Spleen (tissue), 7 donors: Measurements from ENCODE around the gene TTC38.

ENCODE experiments used
- POLR2AphosphoS5 ChIP-seq, 3 donors: sonication (generic); formaldehyde crosslinking; IDR thresholded peaks; one replicate each; pipeline ENCODE4 v1.5.1; 2017; ENCODE audit warnings: antibody characterized with exemption in 3 of 3
- TF ChIP-seq, protein P1 (sequence below), 11 experiments: fragments of 200-600 bp in 7 of 11; fragments of 450-650 bp in 4 of 11; sonication (generic) in 4 of 11; IDR thresholded peaks in 8 of 11; conservative IDR thresholded peaks in 3 of 11; 1 replicate in 7 of 11; 2 replicates in 4 of 11; pipeline versions ENCODE4 v1.4.0 to v1.8.0; 2016 to 2021; ENCODE audit warnings: antibody characterized with exemption in 11 of 11, inconsistent platforms in 4 of 11, mild to moderate bottlenecking in 1 of 11
- donor health status: DM: no; HTN: no; CAD: no; lungs with moderate emphysema.
- donor health status: DM: no; HTN: no; CAD: no.
- donor health status: DM: no; HTN: no; CAD: no.

DNA sequence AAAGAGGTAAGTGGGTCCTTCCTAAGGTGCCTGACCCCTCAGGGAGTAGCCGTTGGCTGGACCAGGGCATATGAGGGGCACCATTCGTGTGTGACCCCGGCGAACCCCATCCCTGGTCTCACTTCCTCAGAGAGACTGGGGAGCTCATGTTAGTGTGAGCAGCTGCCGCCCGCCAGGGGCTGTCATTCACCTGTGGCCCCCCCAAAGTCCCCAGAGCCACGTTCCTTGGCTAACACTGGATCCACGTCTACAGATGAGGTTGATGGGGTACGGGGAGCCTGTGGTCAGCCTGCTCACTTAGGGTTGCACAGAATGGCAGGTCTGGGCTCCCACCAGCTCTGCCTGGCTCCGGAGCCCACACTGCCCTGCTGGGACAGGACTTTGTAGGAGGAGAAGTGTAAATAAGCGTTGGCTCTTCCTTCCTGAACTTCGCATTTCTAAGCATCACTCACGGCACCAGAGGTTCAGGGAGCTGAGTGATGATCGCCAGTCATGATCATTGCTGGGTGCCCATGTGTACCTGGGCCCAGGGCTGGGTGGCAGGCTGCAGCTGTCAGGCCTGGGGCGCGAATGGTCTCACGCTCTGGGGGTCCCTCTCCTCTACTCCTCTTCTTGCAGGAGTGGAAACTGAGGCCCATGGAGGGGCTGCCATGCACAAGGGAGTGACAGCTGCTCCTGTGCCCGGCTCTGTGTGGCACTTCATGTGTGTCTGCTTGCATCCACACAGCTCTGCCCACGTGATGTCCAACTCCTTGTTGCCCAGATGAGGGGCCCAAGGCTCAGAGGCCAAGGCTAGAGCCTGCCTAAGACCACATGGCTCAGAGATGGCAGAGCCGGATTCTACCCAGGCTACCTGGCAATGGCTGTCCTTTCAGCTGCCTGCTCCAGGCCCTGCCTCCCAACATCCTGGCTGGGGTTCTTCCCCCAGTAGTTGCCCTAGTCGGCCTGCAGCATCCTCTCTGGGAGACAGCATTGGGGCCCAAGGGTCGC is 11.1 kb downstream of the TTC38 start:
- TF ChIP-seq, protein P1, sequence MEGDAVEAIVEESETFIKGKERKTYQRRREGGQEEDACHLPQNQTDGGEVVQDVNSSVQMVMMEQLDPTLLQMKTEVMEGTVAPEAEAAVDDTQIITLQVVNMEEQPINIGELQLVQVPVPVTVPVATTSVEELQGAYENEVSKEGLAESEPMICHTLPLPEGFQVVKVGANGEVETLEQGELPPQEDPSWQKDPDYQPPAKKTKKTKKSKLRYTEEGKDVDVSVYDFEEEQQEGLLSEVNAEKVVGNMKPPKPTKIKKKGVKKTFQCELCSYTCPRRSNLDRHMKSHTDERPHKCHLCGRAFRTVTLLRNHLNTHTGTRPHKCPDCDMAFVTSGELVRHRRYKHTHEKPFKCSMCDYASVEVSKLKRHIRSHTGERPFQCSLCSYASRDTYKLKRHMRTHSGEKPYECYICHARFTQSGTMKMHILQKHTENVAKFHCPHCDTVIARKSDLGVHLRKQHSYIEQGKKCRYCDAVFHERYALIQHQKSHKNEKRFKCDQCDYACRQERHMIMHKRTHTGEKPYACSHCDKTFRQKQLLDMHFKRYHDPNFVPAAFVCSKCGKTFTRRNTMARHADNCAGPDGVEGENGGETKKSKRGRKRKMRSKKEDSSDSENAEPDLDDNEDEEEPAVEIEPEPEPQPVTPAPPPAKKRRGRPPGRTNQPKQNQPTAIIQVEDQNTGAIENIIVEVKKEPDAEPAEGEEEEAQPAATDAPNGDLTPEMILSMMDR (IDR thresholded peaks at IDR 0.05 in 8 of 11, conservative IDR thresholded peaks at IDR 0.05 in 3 of 11): no peak
- TF ChIP-seq POLR2AphosphoS5 (IDR thresholded peaks at IDR 0.05): no peak
